Measurements from ENCODE around the gene COIL.

DNA sequence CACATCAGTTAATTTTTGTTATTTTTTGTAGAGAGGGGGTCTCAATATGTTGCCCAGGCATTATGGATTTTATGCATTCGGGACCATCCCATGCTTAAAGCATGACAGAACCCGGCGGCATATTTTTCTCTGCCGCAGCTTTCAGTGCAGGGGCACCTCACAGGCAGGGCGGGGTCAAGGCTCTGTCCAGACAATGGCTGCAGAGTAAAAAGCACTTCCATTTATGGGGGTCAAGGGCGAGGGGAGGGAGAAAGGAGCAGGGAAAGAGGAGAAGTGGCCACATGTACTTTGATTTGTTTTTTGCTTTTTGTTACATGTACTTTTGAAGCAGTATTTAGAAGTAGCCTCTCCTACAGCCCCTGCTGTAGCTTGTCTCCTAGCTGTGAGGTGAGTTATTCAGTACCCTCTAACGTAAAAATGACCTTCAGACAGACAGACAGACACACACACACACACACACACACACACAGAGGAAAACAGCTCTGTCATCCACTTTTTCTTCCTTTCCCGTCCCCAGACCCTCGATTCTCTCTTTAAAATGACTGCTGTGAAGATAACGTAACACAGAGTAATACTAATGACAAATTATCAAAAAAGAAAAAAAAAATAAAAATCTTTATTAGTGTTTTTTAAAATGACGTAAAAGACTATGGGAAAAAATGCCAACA, 16.2 kb upstream of the COIL start:
- TF ChIP-seq, protein P1, sequence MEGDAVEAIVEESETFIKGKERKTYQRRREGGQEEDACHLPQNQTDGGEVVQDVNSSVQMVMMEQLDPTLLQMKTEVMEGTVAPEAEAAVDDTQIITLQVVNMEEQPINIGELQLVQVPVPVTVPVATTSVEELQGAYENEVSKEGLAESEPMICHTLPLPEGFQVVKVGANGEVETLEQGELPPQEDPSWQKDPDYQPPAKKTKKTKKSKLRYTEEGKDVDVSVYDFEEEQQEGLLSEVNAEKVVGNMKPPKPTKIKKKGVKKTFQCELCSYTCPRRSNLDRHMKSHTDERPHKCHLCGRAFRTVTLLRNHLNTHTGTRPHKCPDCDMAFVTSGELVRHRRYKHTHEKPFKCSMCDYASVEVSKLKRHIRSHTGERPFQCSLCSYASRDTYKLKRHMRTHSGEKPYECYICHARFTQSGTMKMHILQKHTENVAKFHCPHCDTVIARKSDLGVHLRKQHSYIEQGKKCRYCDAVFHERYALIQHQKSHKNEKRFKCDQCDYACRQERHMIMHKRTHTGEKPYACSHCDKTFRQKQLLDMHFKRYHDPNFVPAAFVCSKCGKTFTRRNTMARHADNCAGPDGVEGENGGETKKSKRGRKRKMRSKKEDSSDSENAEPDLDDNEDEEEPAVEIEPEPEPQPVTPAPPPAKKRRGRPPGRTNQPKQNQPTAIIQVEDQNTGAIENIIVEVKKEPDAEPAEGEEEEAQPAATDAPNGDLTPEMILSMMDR (IDR thresholded peaks at IDR 0.05; ENCODE audit: extremely low read depth in 1 of 2, insufficient read depth in 1 of 2, low read depth in 1 of 2, low read length in 2 of 2) = no peak
- no peak for TF ChIP-seq POLR2A (IDR thresholded peaks at IDR 0.05; ENCODE audit: low read depth, low read length)
